ENCODE measurements around the gene SIGLEC1.
A peak's percentile ranks its signal among the peaks of the same experiment; 100 is the strongest.

The SIGLEC1 gene

DNA sequence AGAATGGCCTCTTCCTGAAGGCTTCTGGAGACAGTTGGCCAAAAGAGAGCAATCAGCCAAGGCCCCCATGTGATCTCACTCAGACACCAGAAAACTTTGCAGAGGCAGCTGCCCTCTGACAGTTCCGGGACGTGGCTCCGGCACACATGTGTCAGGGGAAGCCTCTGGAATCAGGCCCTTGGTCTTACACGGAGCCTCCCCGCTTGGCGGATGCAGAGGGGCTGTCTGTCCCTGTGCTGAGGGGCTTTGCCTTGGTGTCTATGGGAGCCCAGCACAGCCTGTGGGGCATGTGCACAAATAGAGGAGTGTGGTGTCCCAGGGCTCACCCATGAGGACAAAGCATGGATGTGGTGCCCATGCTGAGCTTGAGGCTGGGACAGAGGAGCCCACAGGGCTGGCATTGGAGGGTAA is 13.8 kb downstream of the SIGLEC1 start:
- TF ChIP-seq, protein P1, sequence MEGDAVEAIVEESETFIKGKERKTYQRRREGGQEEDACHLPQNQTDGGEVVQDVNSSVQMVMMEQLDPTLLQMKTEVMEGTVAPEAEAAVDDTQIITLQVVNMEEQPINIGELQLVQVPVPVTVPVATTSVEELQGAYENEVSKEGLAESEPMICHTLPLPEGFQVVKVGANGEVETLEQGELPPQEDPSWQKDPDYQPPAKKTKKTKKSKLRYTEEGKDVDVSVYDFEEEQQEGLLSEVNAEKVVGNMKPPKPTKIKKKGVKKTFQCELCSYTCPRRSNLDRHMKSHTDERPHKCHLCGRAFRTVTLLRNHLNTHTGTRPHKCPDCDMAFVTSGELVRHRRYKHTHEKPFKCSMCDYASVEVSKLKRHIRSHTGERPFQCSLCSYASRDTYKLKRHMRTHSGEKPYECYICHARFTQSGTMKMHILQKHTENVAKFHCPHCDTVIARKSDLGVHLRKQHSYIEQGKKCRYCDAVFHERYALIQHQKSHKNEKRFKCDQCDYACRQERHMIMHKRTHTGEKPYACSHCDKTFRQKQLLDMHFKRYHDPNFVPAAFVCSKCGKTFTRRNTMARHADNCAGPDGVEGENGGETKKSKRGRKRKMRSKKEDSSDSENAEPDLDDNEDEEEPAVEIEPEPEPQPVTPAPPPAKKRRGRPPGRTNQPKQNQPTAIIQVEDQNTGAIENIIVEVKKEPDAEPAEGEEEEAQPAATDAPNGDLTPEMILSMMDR (IDR thresholded peaks at IDR 0.05; ENCODE audit: low read depth, low read length): no peak
- H3K4me3 ChIP-seq (ENCODE audit: low read depth, low read length): no peak overlapping the region

DNA sequence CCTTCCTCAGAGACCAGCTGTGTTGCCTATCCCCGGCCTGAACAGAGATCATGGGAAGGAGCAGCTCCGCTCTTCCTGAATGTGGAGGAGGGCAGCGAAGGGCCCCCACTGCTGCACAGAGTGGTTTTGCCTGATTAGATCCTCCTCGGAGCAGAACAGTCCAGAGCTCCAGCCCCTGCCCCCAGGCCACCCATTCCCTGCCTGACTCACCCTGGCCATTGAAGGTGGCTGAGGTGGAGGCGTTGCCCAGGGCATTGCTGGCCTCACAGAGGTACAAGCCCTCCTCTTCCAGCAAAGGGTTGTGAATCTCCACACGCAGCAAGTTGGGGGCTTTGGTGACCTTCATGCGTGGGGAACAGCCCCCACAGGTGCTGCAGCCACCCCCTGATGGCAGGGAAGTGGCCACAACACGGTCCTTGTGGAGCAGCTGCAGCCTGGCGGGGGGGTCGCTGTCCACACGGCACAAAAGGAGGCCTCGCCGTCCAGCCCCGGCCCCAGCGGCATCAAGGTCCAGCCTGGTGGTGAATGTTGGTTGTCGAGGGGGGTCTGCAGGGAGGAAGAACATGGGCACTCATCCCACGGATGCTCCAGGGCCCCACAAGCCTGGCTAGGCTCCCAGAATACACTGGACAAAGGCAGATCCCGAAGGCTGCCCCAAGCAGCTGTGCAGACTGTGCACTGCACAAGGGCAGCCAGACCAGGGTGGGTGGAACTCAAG is 14.7 kb downstream of the SIGLEC1 start:
- no peak overlapping the region for H3K4me3 ChIP-seq (ENCODE audit: low read depth, low read length)
- TF ChIP-seq, protein P1 (IDR thresholded peaks at IDR 0.05; ENCODE audit: low read depth, low read length): no peak

DNA sequence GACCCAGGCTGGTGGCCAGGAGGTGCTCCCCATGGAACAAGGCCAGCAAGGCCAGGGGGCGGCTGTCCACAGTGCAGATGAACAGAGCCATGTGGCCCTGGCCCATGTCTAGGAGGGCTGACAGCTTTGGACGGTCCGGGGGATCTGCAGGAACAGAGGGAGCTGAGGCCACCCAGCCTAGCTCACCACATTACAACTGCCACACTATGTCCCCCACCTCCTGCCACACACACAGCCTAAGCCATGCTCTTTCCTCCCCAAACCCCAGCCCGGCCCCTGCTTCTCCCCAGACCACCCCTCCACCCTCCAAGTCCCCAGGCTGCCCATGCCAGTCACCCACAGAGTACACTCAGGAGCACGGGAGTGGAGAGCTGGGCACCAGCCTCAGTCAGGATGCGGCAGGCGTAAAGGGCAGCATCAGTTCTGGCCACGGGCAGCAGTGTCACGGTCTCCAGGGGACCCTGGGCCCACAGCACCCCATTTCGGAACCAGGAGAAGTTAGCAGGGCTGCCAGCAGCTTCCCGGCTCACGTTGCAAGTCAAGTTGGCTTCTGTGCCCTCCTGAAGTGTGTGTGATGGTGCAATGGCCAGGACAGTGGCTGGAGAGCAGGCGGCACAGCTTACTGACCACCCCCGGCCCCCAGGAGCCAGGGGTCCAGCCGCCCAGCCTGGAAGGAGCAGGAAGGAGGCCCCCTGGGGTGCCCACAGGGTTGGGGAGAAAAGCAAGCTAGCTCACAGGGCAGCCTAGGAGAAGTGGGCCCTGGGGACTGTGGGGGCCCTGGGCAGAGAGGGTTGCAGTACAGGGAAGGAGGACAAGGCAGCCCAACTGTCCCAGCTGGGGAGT is 15.4 kb downstream of the SIGLEC1 start:
- TF ChIP-seq, protein P1 (IDR thresholded peaks at IDR 0.05; ENCODE audit: low read depth, low read length): no peak
- no peak overlapping the region for H3K4me3 ChIP-seq (ENCODE audit: low read depth, low read length)

DNA sequence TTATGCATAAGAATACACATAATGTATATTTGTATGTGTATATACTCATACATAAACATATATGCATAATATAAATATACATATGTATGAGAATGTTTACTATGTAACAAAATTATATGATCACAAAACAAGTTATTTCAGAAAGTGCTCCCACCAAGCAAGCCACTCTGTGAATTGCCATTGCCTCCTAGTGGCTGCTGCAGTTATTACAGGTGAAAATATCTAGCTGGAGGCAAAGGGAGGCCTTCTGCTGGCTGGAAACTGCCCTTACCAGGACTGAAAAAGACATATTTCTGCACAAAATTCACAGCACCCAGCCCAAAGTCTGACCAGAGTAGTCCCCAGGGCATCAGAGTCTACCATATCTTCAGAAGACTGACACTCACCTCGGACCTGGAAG is 16.2 kb downstream of the SIGLEC1 start:
- TF ChIP-seq, protein P1 (IDR thresholded peaks at IDR 0.05; ENCODE audit: low read depth, low read length): peak; percentile 47

DNA sequence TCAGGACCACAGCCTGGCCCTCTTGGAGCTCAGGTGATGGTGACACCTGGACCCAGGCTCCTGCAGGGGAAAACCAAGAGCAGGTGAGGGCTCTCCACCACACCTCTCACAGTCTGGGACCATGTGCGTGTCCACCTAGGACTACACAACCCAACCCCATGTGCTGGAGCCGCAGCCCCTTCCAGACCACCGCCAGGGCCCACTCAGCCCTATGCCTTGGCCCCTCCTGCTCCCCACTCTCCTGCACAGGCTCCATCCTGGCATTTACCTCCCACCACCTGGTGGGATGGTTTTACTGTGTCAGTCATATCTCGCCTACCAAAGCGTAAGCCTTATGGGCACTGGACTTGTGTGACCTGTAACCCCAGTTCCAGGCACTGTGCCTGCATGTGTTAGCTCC is 17.5 kb downstream of the SIGLEC1 start:
- TF ChIP-seq, protein P1 (IDR thresholded peaks at IDR 0.05; ENCODE audit: low read depth, low read length): no peak
- H3K4me3 ChIP-seq (ENCODE audit: low read depth, low read length): no peak overlapping the region

More for the DNA sequence above, 16.2 kb downstream of the SIGLEC1 start:
- no peak overlapping the region for H3K4me3 ChIP-seq (ENCODE audit: low read depth, low read length)

DNA sequence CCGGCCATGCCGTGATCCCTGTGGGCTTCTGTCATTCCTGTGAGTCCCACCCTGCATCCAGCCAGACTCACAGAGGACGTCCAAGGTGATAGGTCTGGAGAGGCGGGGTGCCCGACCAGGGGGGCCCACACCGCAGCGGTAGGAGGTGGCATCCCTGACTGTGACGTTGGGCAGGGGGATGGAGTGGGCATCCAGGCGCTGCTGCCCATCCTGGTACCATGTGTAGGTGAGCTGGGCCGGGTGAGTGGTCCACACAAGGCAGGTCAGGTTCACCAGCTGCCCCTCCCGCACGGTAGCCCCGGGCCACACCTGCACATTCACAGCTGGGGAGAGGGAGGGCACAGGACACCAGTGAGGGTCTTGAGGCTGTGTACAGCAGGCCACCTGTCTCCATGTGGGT is 19.0 kb downstream of the SIGLEC1 start:
- TF ChIP-seq, protein P1 (IDR thresholded peaks at IDR 0.05; ENCODE audit: low read depth, low read length): no peak
- H3K4me3 ChIP-seq (ENCODE audit: low read depth, low read length): no peak overlapping the region
